Tibial nerve (tissue), 4 donors: Measurements from ENCODE around the gene ZNF484.

ENCODE experiments used
- EP300 ChIP-seq, 2 donors: sonication (generic); formaldehyde crosslinking; IDR thresholded peaks; one replicate each; pipeline ENCODE4 v1.6.1; 2017; ENCODE audit warnings: antibody characterized with exemption in 2 of 2, mild to moderate bottlenecking in 1 of 2
- POLR2A ChIP-seq, 2 donors: fragments of 450-650 bp; IDR thresholded peaks; one replicate each; pipeline ENCODE4 v1.6.1; 2017; ENCODE audit warnings: antibody characterized with exemption in 2 of 2, mild to moderate bottlenecking in 2 of 2, moderate library complexity in 2 of 2
- TF ChIP-seq, protein P1 (sequence below), 5 experiments: fragments of 200-600 bp in 3 of 5; fragments of 450-650 bp in 2 of 5; sonication (generic) in 3 of 5; IDR thresholded peaks; one replicate each; pipeline ENCODE4 v1.5.1; 2016 to 2019; ENCODE audit warnings: antibody characterized with exemption in 5 of 5, mild to moderate bottlenecking in 3 of 5, moderate library complexity in 2 of 5

DNA sequence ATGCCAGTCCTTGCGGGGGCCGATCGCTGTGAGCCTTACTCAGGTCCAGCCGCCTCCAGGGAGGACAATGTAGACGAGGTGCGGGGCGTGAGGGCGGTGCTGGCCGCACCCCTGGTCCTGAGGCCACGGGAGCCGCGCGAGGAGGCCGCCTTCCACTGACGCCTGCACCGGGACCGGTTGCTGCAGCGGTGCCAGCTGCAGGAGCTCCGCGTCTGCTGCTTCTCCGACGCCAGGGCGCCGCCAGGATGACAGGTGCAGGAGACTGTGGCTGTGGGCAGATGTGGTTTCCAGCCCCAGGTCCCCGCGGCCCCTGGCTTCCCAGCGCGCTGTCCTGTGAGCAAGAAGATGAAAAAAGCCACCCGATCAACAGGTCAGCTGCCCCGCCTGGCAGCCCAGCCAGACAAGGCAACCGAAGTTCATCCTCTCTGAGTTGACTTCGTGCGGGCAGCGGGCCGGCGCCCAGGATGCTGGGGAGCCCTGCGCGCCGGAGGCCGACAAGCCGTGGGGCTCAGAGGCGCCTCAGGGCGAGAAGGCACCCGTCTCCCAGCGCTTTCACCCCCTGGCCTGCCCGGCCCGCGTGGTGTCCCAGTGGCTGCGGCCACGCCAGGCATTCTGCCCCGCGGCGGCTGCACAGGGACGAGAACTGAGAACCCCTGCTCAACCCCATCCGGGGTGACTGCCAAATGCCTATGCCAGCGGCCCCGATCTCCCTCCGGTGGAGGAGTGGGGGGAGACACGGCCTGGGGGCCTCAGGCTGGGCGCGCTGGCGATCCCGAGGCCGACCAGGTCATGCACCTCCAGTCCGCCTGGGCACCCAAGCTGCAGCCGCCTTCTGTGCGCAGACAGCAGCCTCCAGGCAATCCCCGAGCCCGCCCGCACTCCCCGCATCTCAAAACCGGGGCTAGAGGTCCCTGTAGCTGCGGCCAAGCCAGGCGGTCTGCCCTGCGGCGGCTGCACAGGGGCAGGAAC, 69.8 kb downstream of the ZNF484 start:
- TF ChIP-seq, protein P1, sequence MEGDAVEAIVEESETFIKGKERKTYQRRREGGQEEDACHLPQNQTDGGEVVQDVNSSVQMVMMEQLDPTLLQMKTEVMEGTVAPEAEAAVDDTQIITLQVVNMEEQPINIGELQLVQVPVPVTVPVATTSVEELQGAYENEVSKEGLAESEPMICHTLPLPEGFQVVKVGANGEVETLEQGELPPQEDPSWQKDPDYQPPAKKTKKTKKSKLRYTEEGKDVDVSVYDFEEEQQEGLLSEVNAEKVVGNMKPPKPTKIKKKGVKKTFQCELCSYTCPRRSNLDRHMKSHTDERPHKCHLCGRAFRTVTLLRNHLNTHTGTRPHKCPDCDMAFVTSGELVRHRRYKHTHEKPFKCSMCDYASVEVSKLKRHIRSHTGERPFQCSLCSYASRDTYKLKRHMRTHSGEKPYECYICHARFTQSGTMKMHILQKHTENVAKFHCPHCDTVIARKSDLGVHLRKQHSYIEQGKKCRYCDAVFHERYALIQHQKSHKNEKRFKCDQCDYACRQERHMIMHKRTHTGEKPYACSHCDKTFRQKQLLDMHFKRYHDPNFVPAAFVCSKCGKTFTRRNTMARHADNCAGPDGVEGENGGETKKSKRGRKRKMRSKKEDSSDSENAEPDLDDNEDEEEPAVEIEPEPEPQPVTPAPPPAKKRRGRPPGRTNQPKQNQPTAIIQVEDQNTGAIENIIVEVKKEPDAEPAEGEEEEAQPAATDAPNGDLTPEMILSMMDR (IDR thresholded peaks at IDR 0.05) = no peak
- no peak for TF ChIP-seq EP300 (IDR thresholded peaks at IDR 0.05)
- TF ChIP-seq POLR2A (IDR thresholded peaks at IDR 0.05) = no peak
